ENCODE results near the gene ODAPH.
A peak's percentile ranks its signal among the peaks of the same experiment; 100 is the strongest.

The ODAPH gene

DNA sequence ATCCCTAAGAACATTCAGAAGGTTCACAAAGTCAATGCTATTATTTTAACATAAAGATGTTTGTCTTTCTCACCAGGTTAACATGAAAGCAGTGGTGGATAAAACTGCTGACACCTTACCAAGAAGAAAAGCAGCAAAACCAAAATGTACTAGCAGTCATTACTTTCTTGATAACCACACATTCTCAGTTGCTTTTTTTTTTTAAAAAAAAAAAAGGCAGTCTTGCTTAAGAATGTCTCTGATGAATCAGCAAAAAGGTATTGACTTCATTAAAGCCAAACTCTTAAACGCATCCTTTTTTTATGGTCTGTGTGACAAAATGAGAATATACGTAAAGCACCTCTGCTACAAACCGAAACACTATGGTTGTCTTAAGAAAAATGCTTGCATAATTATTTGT lies 42.5 kb downstream of the ODAPH start:
- 0 out of 2 replicates have a peak, but pooled peaks have one; percentile 20 for TF ChIP-seq CEBPB (IDR thresholded peaks at IDR 0.05)
- TF ChIP-seq EGR1 (IDR thresholded peaks at IDR 0.05) = no peak
- no peak for TF ChIP-seq RAD21 (IDR thresholded peaks at IDR 0.05; ENCODE audit: low read depth)
- no peak for TF ChIP-seq TCF12 (IDR thresholded peaks at IDR 0.05; ENCODE audit: low read depth)
- no peak for TF ChIP-seq TEAD4 (IDR thresholded peaks at IDR 0.05)
- no peak for TF ChIP-seq EP300 (IDR thresholded peaks at IDR 0.05; ENCODE audit: borderline replicate concordance)
- no peak for TF ChIP-seq YY1 (IDR thresholded peaks at IDR 0.05; ENCODE audit: low read depth)

DNA sequence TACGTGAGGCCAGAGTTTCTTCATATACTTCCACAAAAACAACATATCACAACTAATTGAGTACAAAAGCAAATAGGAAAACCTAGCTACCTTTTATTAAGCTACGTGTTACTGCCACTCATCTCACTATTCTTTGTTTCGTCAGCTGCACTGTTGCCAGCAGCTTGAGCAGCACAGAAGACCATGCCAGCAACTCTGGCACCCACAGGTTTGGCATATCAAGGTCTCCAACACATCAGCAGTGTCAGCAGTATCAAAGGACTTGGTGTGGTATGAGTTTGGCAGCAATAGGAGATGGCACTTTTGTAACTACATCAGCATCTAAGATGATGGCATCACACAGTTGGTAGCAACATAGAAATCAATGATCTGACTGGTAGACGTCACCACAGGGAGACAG lies 43.8 kb downstream of the ODAPH start:
- TF ChIP-seq, protein P1, sequence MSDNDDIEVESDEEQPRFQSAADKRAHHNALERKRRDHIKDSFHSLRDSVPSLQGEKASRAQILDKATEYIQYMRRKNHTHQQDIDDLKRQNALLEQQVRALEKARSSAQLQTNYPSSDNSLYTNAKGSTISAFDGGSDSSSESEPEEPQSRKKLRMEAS (IDR thresholded peaks at IDR 0.05) = no peak
- no peak for TF ChIP-seq TAF1 (IDR thresholded peaks at IDR 0.05; ENCODE audit: low read depth)
- no peak for TF ChIP-seq RAD21 (IDR thresholded peaks at IDR 0.05; ENCODE audit: low read depth)
- TF ChIP-seq TEAD4 (IDR thresholded peaks at IDR 0.05) = no peak
- TF ChIP-seq FOXM1 (IDR thresholded peaks at IDR 0.05; ENCODE audit: borderline replicate concordance, low read depth) = no peak
- TF ChIP-seq EP300 (IDR thresholded peaks at IDR 0.05; ENCODE audit: borderline replicate concordance) = no peak
- TF ChIP-seq CEBPB (IDR thresholded peaks at IDR 0.05) = no peak
- TF ChIP-seq YY1 (IDR thresholded peaks at IDR 0.05; ENCODE audit: low read depth) = no peak

GRCh38 chr4:75605928-75606327 lies 50.1 kb downstream of the ODAPH start:
- TF ChIP-seq EP300 (IDR thresholded peaks at IDR 0.05; ENCODE audit: borderline replicate concordance) (no peak), ZBTB7A (IDR thresholded peaks at IDR 0.05; ENCODE audit: low read depth) (no peak), CREB1 (IDR thresholded peaks at IDR 0.05; ENCODE audit: low read depth) (no peak), TAF1 (IDR thresholded peaks at IDR 0.05; ENCODE audit: low read depth) (no peak), TCF12 (IDR thresholded peaks at IDR 0.05; ENCODE audit: low read depth) (no peak), NFIC (IDR thresholded peaks at IDR 0.05) (no peak), RAD21 (IDR thresholded peaks at IDR 0.05; ENCODE audit: low read depth) (no peak)

DNA sequence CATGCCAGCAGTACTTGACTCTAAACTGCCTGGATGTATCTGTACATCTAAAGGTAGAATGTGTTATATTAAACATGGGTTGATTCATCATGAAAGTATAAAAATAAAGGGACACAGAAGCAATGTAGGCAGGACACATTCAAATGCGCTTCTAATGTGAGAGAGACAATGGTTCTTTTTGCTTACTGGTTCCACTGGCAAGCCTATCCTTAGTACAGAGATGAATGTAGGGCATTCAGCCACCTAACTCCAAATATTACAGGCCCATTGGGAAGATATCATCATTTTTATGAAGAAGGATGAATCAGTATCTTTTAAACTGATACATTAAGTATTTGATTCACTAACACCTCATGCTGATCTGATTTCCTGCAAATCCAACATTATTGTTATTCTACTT lies 56.4 kb downstream of the ODAPH start:
- TF ChIP-seq ZBTB7A (IDR thresholded peaks at IDR 0.05; ENCODE audit: low read depth) (no peak), FOXM1 (IDR thresholded peaks at IDR 0.05; ENCODE audit: borderline replicate concordance, low read depth) (no peak), TEAD4 (IDR thresholded peaks at IDR 0.05) (no peak), NFIC (IDR thresholded peaks at IDR 0.05) (no peak), EGR1 (IDR thresholded peaks at IDR 0.05) (no peak), USF1 (IDR thresholded peaks at IDR 0.05) (no peak), TCF12 (IDR thresholded peaks at IDR 0.05; ENCODE audit: low read depth) (no peak), CREB1 (IDR thresholded peaks at IDR 0.05; ENCODE audit: low read depth) (no peak), TAF1 (IDR thresholded peaks at IDR 0.05; ENCODE audit: low read depth) (no peak), CEBPB (IDR thresholded peaks at IDR 0.05) (no peak), YY1 (IDR thresholded peaks at IDR 0.05; ENCODE audit: low read depth) (no peak), EP300 (IDR thresholded peaks at IDR 0.05; ENCODE audit: borderline replicate concordance) (no peak), RAD21 (IDR thresholded peaks at IDR 0.05; ENCODE audit: low read depth) (no peak)
- TF ChIP-seq, protein P2, sequence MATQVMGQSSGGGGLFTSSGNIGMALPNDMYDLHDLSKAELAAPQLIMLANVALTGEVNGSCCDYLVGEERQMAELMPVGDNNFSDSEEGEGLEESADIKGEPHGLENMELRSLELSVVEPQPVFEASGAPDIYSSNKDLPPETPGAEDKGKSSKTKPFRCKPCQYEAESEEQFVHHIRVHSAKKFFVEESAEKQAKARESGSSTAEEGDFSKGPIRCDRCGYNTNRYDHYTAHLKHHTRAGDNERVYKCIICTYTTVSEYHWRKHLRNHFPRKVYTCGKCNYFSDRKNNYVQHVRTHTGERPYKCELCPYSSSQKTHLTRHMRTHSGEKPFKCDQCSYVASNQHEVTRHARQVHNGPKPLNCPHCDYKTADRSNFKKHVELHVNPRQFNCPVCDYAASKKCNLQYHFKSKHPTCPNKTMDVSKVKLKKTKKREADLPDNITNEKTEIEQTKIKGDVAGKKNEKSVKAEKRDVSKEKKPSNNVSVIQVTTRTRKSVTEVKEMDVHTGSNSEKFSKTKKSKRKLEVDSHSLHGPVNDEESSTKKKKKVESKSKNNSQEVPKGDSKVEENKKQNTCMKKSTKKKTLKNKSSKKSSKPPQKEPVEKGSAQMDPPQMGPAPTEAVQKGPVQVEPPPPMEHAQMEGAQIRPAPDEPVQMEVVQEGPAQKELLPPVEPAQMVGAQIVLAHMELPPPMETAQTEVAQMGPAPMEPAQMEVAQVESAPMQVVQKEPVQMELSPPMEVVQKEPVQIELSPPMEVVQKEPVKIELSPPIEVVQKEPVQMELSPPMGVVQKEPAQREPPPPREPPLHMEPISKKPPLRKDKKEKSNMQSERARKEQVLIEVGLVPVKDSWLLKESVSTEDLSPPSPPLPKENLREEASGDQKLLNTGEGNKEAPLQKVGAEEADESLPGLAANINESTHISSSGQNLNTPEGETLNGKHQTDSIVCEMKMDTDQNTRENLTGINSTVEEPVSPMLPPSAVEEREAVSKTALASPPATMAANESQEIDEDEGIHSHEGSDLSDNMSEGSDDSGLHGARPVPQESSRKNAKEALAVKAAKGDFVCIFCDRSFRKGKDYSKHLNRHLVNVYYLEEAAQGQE (IDR thresholded peaks at IDR 0.05; ENCODE audit: low read depth) = no peak
- TF ChIP-seq, protein P1 (IDR thresholded peaks at IDR 0.05) = no peak

Data from Ishikawa (cell line).